GM12801 (cell line): ENCODE data around the gene KRTAP5-2.

Source experiments
- CTCF ChIP-seq: IDR thresholded peaks from one replicate; pipeline ENCODE4 v1.5.1; 2011; ENCODE audit warnings: control low read depth; ENCODE audit not compliant: insufficient read length; ENCODE audit errors: extremely low read depth

The KRTAP5-2 gene

GRCh38 chr11:1623716-1624115 is 25.6 kb upstream of the KRTAP5-2 start:
- no peak for TF ChIP-seq CTCF

GRCh38 chr11:1622086-1622485 is 24.0 kb upstream of the KRTAP5-2 start, which contains the start of gene KRTAP5-4:
Gene KRTAP5-4 (minus strand): TSS chr11:1622138. CDS start chr11:1622093, 45 bp downstream.
- no peak for TF ChIP-seq CTCF

- no peak for TF ChIP-seq CTCF
Measured at GRCh38 chr11:1619449-1619848, 21.4 kb upstream of the KRTAP5-2 start.

DNA sequence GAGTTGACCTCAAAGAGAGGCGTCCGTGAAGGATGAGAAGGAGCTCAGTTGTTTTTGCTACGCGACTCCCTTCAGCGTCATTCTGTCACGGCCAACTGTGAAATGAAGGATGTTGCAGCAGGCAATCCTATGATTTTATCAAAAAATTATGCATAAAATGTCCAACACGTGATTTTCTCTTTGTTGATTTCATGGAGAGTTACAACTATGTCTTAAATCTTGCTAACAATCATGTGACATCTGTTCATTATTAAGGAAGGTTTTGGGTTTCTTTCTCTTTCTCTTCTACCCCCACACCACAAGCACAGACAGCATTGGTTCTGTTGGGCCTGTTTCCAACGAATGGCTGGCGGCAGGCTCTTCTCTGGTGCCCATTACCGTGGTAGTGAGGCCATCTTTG is 20.1 kb upstream of the KRTAP5-2 start:
- TF ChIP-seq CTCF = no peak

- no peak for TF ChIP-seq CTCF
Measured at GRCh38 chr11:1608363-1608762, 10.3 kb upstream of the KRTAP5-2 start, which contains the start of gene KRTAP5-3. Gene KRTAP5-3 (minus strand): TSS chr11:1608463. CDS start chr11:1608385, 78 bp downstream.

DNA sequence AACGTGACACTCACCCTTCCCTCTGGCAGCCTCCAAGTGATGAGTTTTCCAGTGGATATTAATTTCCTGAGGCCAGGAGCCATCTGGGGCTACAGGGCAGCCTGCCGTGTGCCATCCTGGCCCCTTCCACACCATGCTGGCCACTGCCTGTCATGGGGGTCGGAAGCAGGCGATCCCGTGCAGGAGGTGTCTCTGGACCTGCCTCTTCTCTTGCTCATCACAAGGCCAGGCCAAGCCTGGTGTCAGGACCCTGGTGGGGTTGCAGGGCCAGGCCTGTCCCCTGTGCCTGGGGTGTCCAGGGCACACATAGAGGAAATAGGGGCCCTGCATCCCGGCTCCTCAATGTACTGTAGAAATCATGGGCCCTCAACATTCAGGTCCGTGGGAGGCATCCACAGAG is 6.6 kb upstream of the KRTAP5-2 start:
- TF ChIP-seq CTCF = no peak

DNA sequence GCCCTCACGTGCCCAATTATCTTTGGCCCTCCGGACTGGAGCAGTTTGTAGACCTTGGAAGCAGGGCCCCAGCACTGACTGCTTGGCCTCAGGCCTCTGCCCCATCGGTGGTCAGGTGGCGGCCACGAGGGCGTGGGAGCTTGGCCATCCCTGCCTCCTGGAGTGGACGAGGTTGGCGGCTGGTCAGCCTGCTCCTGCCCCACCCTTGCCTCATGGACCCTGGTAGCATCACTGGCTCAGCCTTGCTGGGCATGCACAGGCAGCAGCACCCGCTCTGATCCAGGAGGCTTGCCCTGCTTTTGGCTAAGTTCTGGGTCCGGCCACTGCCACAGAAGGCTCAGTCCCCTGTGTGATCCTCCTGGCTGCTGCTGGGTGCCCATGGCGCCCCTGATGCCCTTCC is 6.1 kb upstream of the KRTAP5-2 start:
- TF ChIP-seq CTCF = no peak

- TF ChIP-seq CTCF = no peak
Measured at GRCh38 chr11:1603629-1604028, 5.5 kb upstream of the KRTAP5-2 start.
